ENCODE measurements around the gene SYAP1.
A peak's percentile ranks its signal among the peaks of the same experiment; 100 is the strongest.

The SYAP1 gene, protein sequence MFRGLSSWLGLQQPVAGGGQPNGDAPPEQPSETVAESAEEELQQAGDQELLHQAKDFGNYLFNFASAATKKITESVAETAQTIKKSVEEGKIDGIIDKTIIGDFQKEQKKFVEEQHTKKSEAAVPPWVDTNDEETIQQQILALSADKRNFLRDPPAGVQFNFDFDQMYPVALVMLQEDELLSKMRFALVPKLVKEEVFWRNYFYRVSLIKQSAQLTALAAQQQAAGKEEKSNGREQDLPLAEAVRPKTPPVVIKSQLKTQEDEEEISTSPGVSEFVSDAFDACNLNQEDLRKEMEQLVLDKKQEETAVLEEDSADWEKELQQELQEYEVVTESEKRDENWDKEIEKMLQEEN
- 42.5 to 92.1 (median 69.2) reads per million in 9 experiments for total RNA-seq

DNA sequence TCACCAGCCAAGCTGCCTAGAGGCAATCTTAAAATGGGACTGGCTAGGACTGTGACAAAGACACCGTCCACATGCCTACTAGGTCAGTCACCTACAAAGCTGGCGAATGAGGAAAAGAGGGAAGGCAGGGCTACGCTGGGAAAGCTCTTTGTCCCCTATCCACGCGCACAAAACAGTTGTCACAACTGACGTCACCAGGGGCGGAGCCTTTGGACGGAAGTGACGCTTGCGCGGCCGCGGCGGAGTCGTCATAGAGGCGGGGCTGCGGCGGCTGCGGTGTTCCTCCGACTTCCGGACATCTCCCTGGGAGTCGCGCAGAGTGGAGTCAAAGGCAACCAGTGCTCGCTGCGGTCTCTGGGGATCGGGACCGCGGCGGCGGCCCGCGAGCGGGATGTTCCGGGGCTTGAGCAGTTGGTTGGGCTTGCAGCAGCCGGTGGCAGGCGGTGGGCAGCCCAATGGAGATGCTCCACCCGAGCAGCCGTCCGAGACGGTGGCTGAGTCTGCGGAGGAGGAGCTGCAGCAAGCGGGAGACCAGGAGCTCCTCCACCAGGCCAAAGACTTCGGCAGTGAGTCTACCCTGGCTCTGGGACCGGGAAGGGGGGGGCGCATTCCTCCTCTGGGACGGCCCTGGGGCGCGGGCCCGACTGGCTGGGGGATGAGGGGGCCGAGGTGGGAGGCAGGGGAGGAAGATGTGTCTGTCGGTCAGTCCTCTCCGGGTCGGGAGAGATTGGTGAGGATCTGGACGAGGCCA lies at the start of gene SYAP1:
TSS of gene SYAP1 (plus strand) at position 279 of the 751 bp plus-strand sequence. CDS start at position 392, 113 bp downstream.
- H3K4me3 Mint-ChIP-seq, result peak within 1 kb of the TSS; percentile 90 to 94
- peak within 1 kb of the TSS; percentile 98 to 99 for H3K27ac Mint-ChIP-seq
- H3K4me1 Mint-ChIP-seq (ENCODE audit: low read depth in 2 of 2), result peaks cover 6 to 24% of the 10 kb centered on the region in 2 donors
- ATAC-seq (replicated peaks) (peak; percentile 93), DNase-seq (peak; percentile 91 to 94 (median 93))
- no peaks in the 10 kb centered on the region for H3K9me3 Mint-ChIP-seq
- no peaks in the 10 kb centered on the region for H3K27me3 Mint-ChIP-seq
- peaks cover 21% of the 10 kb centered on the region for H3K36me3 Mint-ChIP-seq (ENCODE audit: insufficient read depth)

DNA sequence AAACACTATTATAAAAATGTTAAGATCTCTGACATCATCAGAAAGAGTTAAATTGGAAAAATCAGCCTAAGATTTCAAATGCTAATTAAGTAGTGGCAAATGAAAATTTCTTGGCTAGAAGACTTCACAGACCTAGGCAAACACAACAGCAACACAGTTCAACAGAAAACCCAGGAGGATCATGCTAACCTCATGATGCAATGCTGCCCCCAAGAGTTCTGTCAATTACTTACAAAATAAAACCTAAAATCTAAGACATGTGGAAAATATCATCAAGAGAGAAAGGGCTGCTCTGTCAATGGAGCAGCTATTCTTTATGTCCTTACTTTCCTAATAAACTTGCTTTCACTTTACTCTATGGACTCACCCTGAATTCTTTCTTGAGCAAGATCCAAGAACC lies 48.4 kb upstream of the SYAP1 start:
- Mint-ChIP-seq H3K27ac (no peak overlapping the region), H3K27me3 (no peaks in the 10 kb centered on the region), H3K9me3 (no peaks in the 10 kb centered on the region), H3K36me3 (ENCODE audit: insufficient read depth) (peaks cover 12% of the 10 kb centered on the region), H3K4me3 (no peak overlapping the region), H3K4me1 (ENCODE audit: low read depth in 2 of 2) (no peaks in the 10 kb centered on the region)
- no peak for ATAC-seq (replicated peaks)
- DNase-seq, result no peak

DNA sequence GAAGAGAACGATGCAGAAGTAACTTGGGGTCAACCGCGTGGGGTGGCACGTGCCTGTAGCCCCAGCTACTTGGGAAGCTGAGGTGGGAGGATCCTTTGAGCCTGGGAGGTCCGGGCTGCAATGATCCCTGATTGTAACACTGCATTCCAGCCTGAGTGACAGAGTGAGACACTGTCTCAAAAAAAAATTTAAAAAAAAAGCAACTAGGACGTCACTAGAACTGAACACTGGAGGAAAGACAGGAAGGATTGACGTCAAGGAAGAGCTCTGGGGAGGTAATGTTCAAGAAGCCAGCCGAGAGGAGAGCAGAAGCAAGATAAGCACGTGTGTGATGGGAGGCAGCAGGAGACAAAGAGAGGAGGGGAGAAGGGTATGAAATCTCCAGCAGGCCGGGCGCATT lies 40.7 kb upstream of the SYAP1 start:
- H3K4me1 Mint-ChIP-seq (ENCODE audit: low read depth in 2 of 2), result no peaks in the 10 kb centered on the region
- ATAC-seq (replicated peaks) (no peak), DNase-seq (no peak)
- no peaks in the 10 kb centered on the region for H3K9me3 Mint-ChIP-seq
- H3K27ac Mint-ChIP-seq, result peak overlapping the region in 1 of 2 donors; percentile 54
- no peaks in the 10 kb centered on the region for H3K27me3 Mint-ChIP-seq
- peaks cover 9% of the 10 kb centered on the region for H3K36me3 Mint-ChIP-seq (ENCODE audit: insufficient read depth)
- H3K4me3 Mint-ChIP-seq, result no peak overlapping the region

DNA sequence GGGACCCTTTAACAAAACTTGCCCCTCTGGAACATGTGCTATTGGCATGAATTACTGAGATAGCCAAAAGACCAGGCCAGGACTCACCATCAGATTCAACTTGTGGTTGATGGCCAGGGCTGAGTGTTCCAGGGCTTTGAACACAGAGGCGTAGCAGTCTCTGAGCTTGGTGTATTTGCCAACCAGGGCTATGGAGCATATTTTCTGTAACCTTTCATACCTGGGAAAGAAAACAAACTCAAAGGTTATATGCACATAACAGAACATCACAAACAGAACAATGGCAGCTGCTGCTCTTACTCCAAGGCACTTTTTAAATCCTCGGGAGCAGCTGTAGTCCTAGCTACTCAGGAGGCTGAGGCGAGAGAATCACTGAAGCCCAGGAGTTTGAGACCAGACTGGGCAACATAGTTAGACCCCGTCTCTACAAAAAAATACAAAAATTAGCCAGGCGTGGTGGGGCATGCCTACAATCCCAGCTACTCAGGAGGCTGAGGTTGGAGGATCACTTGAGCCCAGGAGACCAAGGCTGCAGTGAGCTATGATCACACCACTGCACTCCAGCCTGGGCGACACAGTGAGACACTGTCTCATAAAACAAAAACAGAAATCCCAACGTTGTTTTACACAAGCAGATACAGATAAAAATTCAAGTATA lies 36.3 kb upstream of the SYAP1 start:
- H3K4me3 Mint-ChIP-seq, result no peak overlapping the region
- H3K36me3 Mint-ChIP-seq (ENCODE audit: insufficient read depth), result peaks cover 11% of the 10 kb centered on the region
- no peaks in the 10 kb centered on the region for H3K9me3 Mint-ChIP-seq
- no peaks in the 10 kb centered on the region for H3K27me3 Mint-ChIP-seq
- no peak overlapping the region for H3K27ac Mint-ChIP-seq
- no peak for ATAC-seq (replicated peaks)
- no peaks in the 10 kb centered on the region for H3K4me1 Mint-ChIP-seq (ENCODE audit: low read depth in 2 of 2)
- DNase-seq, result no peak

DNA sequence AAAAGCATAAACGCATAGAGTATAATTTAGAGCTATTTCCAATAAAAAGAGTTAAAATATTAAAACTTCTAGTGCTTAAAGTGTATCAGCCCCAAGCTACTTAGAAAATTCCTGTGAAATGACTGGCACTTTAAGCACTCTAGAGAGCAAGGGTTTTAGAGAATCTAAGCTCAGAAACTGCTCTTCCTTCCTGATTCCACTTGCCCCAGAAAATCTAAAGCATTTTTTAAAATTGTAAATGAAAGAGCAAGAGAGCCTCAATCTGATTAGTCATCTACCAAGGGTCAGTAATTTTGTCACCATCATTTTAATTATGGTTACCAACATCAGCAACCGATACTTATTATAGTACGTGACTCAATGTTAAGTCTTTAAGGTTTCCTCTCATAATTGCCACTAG lies 31.9 kb upstream of the SYAP1 start:
- DNase-seq (no peak), ATAC-seq (replicated peaks) (no peak)
- no peak overlapping the region for H3K27ac Mint-ChIP-seq
- no peaks in the 10 kb centered on the region for H3K4me1 Mint-ChIP-seq (ENCODE audit: low read depth in 2 of 2)
- no peak overlapping the region for H3K4me3 Mint-ChIP-seq
- no peaks in the 10 kb centered on the region for H3K27me3 Mint-ChIP-seq
- H3K9me3 Mint-ChIP-seq, result no peaks in the 10 kb centered on the region
- H3K36me3 Mint-ChIP-seq (ENCODE audit: insufficient read depth), result peaks cover 8% of the 10 kb centered on the region

DNA sequence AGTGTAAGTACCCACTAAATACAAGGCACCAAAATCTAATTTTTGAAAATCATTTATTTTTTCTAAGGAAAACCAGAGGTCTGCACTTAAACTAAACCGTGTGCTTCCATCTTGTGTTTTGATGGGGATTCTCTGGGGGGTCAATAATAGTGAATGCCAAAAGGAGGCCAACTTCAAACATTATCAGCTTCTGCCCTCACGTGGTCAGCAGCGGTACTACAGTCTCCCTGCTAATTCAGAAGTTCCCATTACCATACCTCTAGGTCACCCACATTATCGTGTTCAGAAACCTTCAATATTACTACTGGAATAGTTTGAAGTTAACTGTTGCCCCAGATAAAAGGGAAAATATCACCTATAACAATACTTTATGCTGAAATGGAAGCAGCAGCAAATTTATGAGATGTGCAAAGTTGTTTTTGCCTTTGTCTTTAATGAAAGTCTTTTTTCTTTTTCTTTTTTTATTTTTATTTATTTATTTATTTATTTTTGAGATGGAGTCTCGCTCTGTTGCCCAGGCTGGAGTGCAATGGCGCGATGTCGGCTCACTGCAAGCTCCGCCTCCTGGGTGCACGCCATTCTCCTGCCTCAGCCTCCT lies 24.2 kb upstream of the SYAP1 start:
- Mint-ChIP-seq H3K27ac (no peak overlapping the region), H3K4me1 (ENCODE audit: low read depth in 2 of 2) (no peaks in the 10 kb centered on the region), H3K27me3 (no peaks in the 10 kb centered on the region), H3K9me3 (no peaks in the 10 kb centered on the region), H3K36me3 (ENCODE audit: insufficient read depth) (peaks cover 5% of the 10 kb centered on the region), H3K4me3 (no peak overlapping the region)
- DNase-seq (peak; percentile 42 to 52 (median 45)), ATAC-seq (replicated peaks) (peak; percentile 64)

DNA sequence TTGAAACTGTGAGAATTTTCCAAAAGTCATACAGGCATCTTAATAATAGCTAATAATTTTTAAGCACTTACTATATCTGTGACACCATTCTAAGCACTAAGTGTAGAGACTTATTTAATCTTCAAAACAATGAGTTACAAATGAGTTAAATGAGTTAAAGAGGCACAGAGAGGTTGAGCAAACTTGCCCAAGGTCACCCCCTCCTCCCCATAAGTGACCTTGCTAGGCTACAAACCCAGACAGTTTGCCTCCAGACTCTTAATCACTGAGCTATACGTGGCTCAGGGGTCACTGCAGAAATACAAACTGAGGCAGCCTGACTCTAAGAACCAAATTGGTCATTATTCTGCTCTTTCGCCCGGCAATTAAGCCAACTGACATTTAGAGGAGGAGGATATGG lies 22.5 kb upstream of the SYAP1 start:
- no peak overlapping the region for H3K27ac Mint-ChIP-seq
- H3K9me3 Mint-ChIP-seq, result no peaks in the 10 kb centered on the region
- ATAC-seq (replicated peaks), result no peak
- H3K36me3 Mint-ChIP-seq (ENCODE audit: insufficient read depth), result peaks cover 5% of the 10 kb centered on the region
- no peaks in the 10 kb centered on the region for H3K4me1 Mint-ChIP-seq (ENCODE audit: low read depth in 2 of 2)
- no peaks in the 10 kb centered on the region for H3K27me3 Mint-ChIP-seq
- DNase-seq, result no peak
- H3K4me3 Mint-ChIP-seq, result no peak overlapping the region

DNA sequence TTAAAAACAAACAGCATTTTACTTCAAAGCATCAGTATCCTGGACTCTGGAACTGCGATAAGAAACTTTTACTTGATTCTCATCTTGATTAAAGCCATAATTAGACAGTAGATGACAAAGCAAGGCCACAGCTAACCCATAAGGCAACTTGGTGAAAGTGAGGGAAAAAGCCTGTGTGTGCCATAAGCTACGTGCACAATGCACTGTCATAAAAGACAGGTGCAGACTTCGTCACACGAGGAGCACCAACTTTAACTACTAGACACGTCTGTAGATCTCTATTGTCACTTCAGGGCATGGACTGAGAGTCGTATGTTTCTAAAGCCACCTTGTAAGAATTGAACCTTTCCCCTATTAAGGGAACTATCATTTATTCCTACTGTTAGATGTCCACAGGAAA lies 20.0 kb upstream of the SYAP1 start:
- Mint-ChIP-seq H3K9me3 (no peaks in the 10 kb centered on the region), H3K4me1 (ENCODE audit: low read depth in 2 of 2) (no peaks in the 10 kb centered on the region), H3K27ac (no peak overlapping the region), H3K27me3 (no peaks in the 10 kb centered on the region), H3K36me3 (ENCODE audit: insufficient read depth) (peaks cover 5% of the 10 kb centered on the region), H3K4me3 (no peak overlapping the region)
- ATAC-seq (replicated peaks) (no peak), DNase-seq (no peak)

DNA sequence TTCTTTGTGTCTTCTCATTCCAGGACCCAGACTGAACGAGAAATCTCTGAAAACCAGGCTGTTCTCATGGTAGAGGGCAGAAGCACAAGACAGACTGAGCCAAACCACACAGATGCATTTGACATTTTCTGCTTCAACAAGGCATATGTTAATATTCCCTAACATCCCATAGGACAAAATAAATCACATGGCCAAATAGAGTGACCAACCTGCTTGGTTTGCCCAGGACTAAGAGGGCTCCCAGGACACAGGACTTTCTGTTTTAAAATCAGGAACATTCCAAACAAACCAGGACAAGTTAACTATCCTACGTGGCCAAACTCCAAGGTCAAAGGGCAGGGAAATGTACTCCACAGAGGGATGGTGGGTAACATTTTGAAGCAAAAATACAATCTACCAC lies 18.7 kb upstream of the SYAP1 start:
- H3K9me3 Mint-ChIP-seq, result no peaks in the 10 kb centered on the region
- H3K36me3 Mint-ChIP-seq (ENCODE audit: insufficient read depth), result peaks cover 5% of the 10 kb centered on the region
- DNase-seq, result no peak
- H3K27me3 Mint-ChIP-seq, result no peaks in the 10 kb centered on the region
- no peak overlapping the region for H3K4me3 Mint-ChIP-seq
- H3K4me1 Mint-ChIP-seq (ENCODE audit: low read depth in 2 of 2), result no peaks in the 10 kb centered on the region
- no peak overlapping the region for H3K27ac Mint-ChIP-seq
- ATAC-seq (replicated peaks), result no peak

DNA sequence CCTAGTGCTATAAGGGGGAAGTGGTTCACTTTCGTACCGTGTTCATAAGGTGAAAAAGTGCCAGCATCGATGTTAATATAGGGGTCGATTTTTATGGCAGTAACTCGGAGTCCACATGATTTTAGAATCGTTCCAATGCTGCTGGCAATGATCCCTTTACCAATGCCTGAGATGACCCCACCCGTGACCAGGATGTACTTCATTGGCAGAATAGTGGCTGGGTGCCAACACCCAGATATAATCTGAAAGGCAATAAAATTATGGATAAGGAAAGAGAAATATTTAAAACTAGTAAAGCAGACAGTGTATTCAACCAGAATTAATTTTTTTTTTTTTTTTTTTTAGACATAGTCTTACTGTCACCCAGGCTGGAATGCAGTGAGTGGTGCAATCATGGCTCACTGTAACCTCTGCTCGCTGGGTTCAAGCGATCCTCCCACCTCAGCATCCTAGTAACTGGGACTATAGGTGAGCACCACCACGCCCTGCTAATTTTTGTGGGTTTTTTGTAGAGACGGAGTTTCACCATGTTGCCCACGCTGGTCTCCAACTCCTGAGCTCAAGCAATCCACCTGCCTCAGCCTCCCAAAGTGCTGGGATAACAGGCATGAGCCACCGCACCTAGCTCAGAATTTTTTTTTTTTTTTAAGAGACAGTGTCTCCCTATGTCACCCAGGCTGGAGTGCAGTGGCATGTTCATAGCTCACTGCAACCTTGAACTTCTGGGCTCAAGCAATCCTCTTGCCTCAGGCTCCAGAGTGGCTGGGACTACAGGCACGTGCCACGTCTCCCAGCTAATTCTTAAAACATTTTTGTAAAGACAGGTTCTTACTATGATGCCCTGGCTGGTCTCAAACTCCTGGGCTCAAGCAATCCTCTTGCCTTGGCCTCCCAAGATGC lies 16.5 kb upstream of the SYAP1 start:
- Mint-ChIP-seq H3K9me3 (no peaks in the 10 kb centered on the region), H3K36me3 (ENCODE audit: insufficient read depth) (peaks cover 5% of the 10 kb centered on the region), H3K4me1 (ENCODE audit: low read depth in 2 of 2) (no peaks in the 10 kb centered on the region), H3K27me3 (no peaks in the 10 kb centered on the region), H3K4me3 (no peak overlapping the region), H3K27ac (no peak overlapping the region)
- ATAC-seq (replicated peaks) (no peak), DNase-seq (no peak)

DNA sequence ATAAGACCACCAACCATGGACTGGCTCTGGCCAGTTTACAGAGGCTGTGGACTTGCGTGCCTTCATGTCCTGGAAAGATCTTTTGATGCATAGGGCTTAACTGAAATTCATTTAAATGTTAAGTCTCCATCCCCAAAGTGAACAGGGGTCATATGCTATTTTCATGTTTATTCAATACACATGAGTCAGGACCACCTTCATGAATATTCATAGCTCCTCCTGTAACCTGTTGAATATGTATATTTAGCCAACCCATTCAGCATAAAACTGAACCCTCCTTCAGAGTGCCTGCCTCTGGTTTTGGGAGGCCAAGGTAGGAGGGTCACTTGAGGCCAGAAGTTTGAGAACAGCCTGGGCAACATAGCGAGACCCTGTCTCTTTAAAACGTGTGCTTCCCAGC lies 14.0 kb upstream of the SYAP1 start:
- no peak for DNase-seq
- H3K27ac Mint-ChIP-seq, result no peak overlapping the region
- ATAC-seq (replicated peaks), result no peak
- no peak overlapping the region for H3K4me3 Mint-ChIP-seq
- no peaks in the 10 kb centered on the region for H3K27me3 Mint-ChIP-seq
- H3K36me3 Mint-ChIP-seq (ENCODE audit: insufficient read depth), result no peaks in the 10 kb centered on the region
- peaks cover 0 to 4% of the 10 kb centered on the region in 2 donors for H3K4me1 Mint-ChIP-seq (ENCODE audit: low read depth in 2 of 2)
- H3K9me3 Mint-ChIP-seq, result no peaks in the 10 kb centered on the region

DNA sequence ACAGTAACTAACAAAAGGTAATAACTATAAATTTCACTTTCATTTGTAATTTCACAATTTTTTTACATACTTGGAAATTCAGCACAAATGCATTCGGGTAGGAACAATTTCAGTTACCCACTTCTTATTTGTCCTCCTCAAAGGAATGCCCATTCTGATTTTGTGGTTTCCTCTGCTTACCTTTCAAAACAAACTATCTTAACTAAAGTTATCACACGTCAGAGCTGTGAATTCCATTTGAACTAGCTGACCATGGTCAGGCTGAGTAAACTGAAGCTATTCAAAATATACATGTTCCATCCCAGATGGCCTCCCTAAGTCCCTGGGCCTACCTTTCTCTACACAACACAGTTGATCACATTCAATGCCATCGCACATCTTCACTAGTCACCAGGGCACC lies 11.4 kb upstream of the SYAP1 start:
- H3K36me3 Mint-ChIP-seq (ENCODE audit: insufficient read depth), result no peaks in the 10 kb centered on the region
- H3K4me3 Mint-ChIP-seq, result no peak overlapping the region
- no peaks in the 10 kb centered on the region for H3K9me3 Mint-ChIP-seq
- H3K27me3 Mint-ChIP-seq, result no peaks in the 10 kb centered on the region
- no peak overlapping the region for H3K27ac Mint-ChIP-seq
- DNase-seq (no peak), ATAC-seq (replicated peaks) (no peak)
- peaks cover 4 to 14% of the 10 kb centered on the region in 2 donors for H3K4me1 Mint-ChIP-seq (ENCODE audit: low read depth in 2 of 2)
